HG03060 (cell line): ENCODE data around the gene MSI2.

ENCODE experiments used
- ATAC-seq: cut with Tn5 transposase; IDR thresholded peaks from one replicate; pipeline ENCODE4 v1.9.1; 2021; ENCODE audit warnings: low read depth, moderate number of reproducible peaks; ENCODE audit not compliant: unreplicated experiment

The MSI2 gene

GRCh38 chr17:57406131-57406980, 150.0 kb downstream of the MSI2 start:
- ATAC-seq = no peak

GRCh38 chr17:57406981-57407286, 150.6 kb downstream of the MSI2 start:
- ATAC-seq = no peak

GRCh38 chr17:57407287-57408070, 151.2 kb downstream of the MSI2 start:
- ATAC-seq = no peak

GRCh38 chr17:57408071-57408811, 151.9 kb downstream of the MSI2 start:
- ATAC-seq = no peak

GRCh38 chr17:57410169-57410568, 153.8 kb downstream of the MSI2 start:
- no peak for ATAC-seq

GRCh38 chr17:57412520-57413096, 156.3 kb downstream of the MSI2 start:
- no peak for ATAC-seq

GRCh38 chr17:57413848-57414651, 157.7 kb downstream of the MSI2 start:
- no peak for ATAC-seq

- ATAC-seq = no peak
Measured at GRCh38 chr17:57415751-57416207, 159.5 kb downstream of the MSI2 start.

GRCh38 chr17:57416369-57416768, 160.0 kb downstream of the MSI2 start:
- no peak for ATAC-seq

- ATAC-seq = no peak
Measured at GRCh38 chr17:57417956-57418355, 161.6 kb downstream of the MSI2 start.

GRCh38 chr17:57418463-57419246, 162.3 kb downstream of the MSI2 start:
- ATAC-seq = no peak

GRCh38 chr17:57419940-57420550, 163.7 kb downstream of the MSI2 start:
- no peak for ATAC-seq

- ATAC-seq = no peak
Measured at GRCh38 chr17:57420734-57421717, 164.7 kb downstream of the MSI2 start.

GRCh38 chr17:57422574-57423164, 166.3 kb downstream of the MSI2 start:
- ATAC-seq = peak; percentile 84

GRCh38 chr17:57423541-57423940, 167.2 kb downstream of the MSI2 start:
- ATAC-seq = no peak

GRCh38 chr17:57424273-57424672, 167.9 kb downstream of the MSI2 start:
- no peak for ATAC-seq

- no peak for ATAC-seq
Measured at GRCh38 chr17:57424777-57425188, 168.5 kb downstream of the MSI2 start.
